Endodermal cell (in vitro differentiated cells): ENCODE measurements around the gene ZMIZ1. TPM values are rescaled to one million over a fixed set of nuclear protein-coding genes. Genes with fewer than 3 reads are reported as not detected.

ENCODE experiments used
- DNase-seq: peaks from one replicate; pipeline ENCODE4 v3.0.0-alpha.2; 2017
- H3K27ac ChIP-seq: 2 replicates; pipeline ENCODE4 v1.5.1; 2013; ENCODE audit warnings: mild to moderate bottlenecking, low read depth, low read length, moderate library complexity
- H3K27me3 ChIP-seq: 2 replicates; pipeline ENCODE4 v1.6.1; 2013; ENCODE audit warnings: mild to moderate bottlenecking, low read length, moderate library complexity; ENCODE audit not compliant: insufficient read depth, control insufficient read depth, poor library complexity, severe bottlenecking
- H3K36me3 ChIP-seq: 2 replicates; pipeline ENCODE4 v1.7.0; 2013; ENCODE audit warnings: mild to moderate bottlenecking, low read length, moderate library complexity; ENCODE audit not compliant: control insufficient read depth, insufficient read depth
- H3K4me1 ChIP-seq: one replicate; pipeline ENCODE4 v1.7.0; 2013; ENCODE audit warnings: low read length; ENCODE audit not compliant: control insufficient read depth, insufficient read depth
- H3K4me3 ChIP-seq: 2 replicates; pipeline ENCODE4 v1.5.1; 2013; ENCODE audit warnings: mild to moderate bottlenecking, low read length, moderate library complexity
- H3K9ac ChIP-seq: 2 replicates; pipeline ENCODE4 v1.6.1; 2013; ENCODE audit warnings: mild to moderate bottlenecking, low read length, moderate library complexity; ENCODE audit not compliant: poor library complexity, severe bottlenecking; ENCODE audit errors: extremely low read depth
- H3K9me3 ChIP-seq: 2 replicates; pipeline ENCODE4 v1.6.1; 2013; ENCODE audit warnings: mild to moderate bottlenecking, low read length, moderate library complexity; ENCODE audit not compliant: control insufficient read depth
- H3K27ac Mint-ChIP-seq: 2 replicates; pipeline ENCODE4 v1.8.0; 2020; ENCODE audit warnings: mixed read lengths
- H3K27me3 Mint-ChIP-seq: 2 replicates; pipeline ENCODE4 v1.8.0; 2021; ENCODE audit warnings: mild to moderate bottlenecking, mixed read lengths; ENCODE audit not compliant: insufficient read depth
- H3K36me3 Mint-ChIP-seq: 2 replicates; pipeline ENCODE4 v1.8.0; 2020; ENCODE audit warnings: low read depth, mixed read lengths
- H3K4me1 Mint-ChIP-seq: 2 replicates; pipeline ENCODE4 v1.8.0; 2020; ENCODE audit warnings: mixed read lengths
- H3K4me3 Mint-ChIP-seq: 2 replicates; pipeline ENCODE4 v1.8.0; 2020; ENCODE audit warnings: mild to moderate bottlenecking, moderate library complexity, mixed read lengths
- H3K9me3 Mint-ChIP-seq: 2 replicates; pipeline ENCODE4 v1.8.0; 2020; ENCODE audit warnings: mild to moderate bottlenecking, mixed read lengths
- WGBS, 2 experiments: methylation state at CpG; one replicate each; pipeline versions ENCODE4 v1.1.5 to v1.1.7; 2013; ENCODE audit warnings: missing lambda C conversion rate in 2 of 2, mixed read lengths in 1 of 2; ENCODE audit not compliant: insufficient coverage in 1 of 2, insufficient read length in 1 of 2; 5-methylcytosine and 5-hydroxymethylcytosine counted together
- total RNA-seq, 2 donors: library from RNA; stranded (reverse); fragmentation: NEBNext Ultra II Directional in 1 of 2; extraction: Animal tissue kit (Norgen Biotek cat#: 25700) in 1 of 2; gene quantifications; 2 replicates in 1 of 2; 3 replicates in 1 of 2; pipeline ENCODE4 v1.2.1, GENCODE V29; 2021
- TF ChIP-seq, protein P1 (sequence below): fragments of 200-600 bp; sonication (generic); conservative IDR thresholded peaks from 2 replicates; pipeline ENCODE4 v1.5.0; 2021; ENCODE audit warnings: antibody characterized with exemption, mild to moderate bottlenecking

The ZMIZ1 gene
- total RNA-seq, 2 donors from 2014 or later: 65.3 to 67.5 TPM

DNA sequence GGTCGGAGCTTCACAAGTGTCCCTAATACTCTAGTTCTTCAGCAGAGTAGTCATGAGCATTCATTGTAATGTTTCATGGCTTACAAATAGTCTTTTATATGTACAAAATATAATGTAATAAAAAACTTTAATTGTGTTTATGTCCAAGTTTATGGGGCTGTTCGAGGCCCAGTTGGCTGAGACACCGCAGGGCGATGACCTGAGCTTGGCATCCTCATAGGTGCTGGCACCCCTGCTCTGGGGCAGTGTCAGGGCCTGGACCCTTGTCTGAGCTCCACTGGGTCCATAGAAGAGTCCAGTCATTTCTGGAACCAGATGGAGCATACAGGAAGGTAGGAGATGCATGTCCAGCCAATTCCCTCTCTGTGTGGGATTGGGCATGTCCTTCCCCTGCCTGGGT is 12.9 kb upstream of the ZMIZ1 start:
- H3K9me3 ChIP-seq: no peaks in the 10 kb centered on the region
- 86 to 93% methylated on average over 3 to 4 of the region's 4 CpGs for WGBS, 2 experiments
- H3K4me1 ChIP-seq: peaks cover 47% of the 10 kb centered on the region
- no peak overlapping the region for H3K9ac ChIP-seq
- H3K4me1 Mint-ChIP-seq: peaks cover 59% of the 10 kb centered on the region
- no peak overlapping the region for H3K27ac Mint-ChIP-seq
- H3K27me3 Mint-ChIP-seq: peaks cover 4% of the 10 kb centered on the region
- no peak for DNase-seq
- no peak overlapping the region for H3K4me3 ChIP-seq
- H3K4me3 Mint-ChIP-seq: no peak overlapping the region
- no peaks in the 10 kb centered on the region for H3K36me3 Mint-ChIP-seq
- no peaks in the 10 kb centered on the region for H3K27me3 ChIP-seq
- no peak overlapping the region for H3K27ac ChIP-seq
- no peaks in the 10 kb centered on the region for H3K9me3 Mint-ChIP-seq
- TF ChIP-seq, protein P1, sequence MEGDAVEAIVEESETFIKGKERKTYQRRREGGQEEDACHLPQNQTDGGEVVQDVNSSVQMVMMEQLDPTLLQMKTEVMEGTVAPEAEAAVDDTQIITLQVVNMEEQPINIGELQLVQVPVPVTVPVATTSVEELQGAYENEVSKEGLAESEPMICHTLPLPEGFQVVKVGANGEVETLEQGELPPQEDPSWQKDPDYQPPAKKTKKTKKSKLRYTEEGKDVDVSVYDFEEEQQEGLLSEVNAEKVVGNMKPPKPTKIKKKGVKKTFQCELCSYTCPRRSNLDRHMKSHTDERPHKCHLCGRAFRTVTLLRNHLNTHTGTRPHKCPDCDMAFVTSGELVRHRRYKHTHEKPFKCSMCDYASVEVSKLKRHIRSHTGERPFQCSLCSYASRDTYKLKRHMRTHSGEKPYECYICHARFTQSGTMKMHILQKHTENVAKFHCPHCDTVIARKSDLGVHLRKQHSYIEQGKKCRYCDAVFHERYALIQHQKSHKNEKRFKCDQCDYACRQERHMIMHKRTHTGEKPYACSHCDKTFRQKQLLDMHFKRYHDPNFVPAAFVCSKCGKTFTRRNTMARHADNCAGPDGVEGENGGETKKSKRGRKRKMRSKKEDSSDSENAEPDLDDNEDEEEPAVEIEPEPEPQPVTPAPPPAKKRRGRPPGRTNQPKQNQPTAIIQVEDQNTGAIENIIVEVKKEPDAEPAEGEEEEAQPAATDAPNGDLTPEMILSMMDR: no peak
- H3K36me3 ChIP-seq: no peaks in the 10 kb centered on the region

DNA sequence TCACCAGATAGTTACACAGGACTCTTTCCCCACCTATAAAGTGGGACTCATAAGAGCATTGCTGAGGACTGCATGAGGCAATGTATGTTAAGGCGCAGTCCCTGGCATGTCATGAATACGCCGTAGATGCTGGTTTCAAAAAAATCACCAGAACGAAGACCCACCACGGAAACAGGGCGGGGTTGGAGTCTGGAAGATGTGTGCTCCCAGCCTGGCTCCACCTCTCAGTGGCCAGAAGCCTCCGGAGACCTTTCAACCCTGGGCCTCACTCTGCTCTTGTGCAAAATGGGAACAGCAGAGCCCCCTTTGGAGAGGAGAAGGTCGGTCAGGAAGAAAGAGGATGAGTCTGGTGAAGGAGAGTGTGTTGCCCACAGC is 12.4 kb upstream of the ZMIZ1 start:
- Histone ChIP-seq H3K9me3 (no peaks in the 10 kb centered on the region), H3K27me3 (no peaks in the 10 kb centered on the region), H3K9ac (no peak overlapping the region), H3K36me3 (no peaks in the 10 kb centered on the region), H3K4me1 (peaks cover 45% of the 10 kb centered on the region), H3K27ac (no peak overlapping the region), H3K4me3 (no peak overlapping the region)
- Mint-ChIP-seq H3K9me3 (no peaks in the 10 kb centered on the region), H3K27ac (no peak overlapping the region), H3K4me3 (no peak overlapping the region), H3K27me3 (peaks cover 4% of the 10 kb centered on the region), H3K4me1 (peaks cover 59% of the 10 kb centered on the region), H3K36me3 (no peaks in the 10 kb centered on the region)
- DNase-seq: no peak
- TF ChIP-seq, protein P1: no peak
- WGBS, 2 experiments: 74 to 78% methylated on average over 7 to 8 of the region's 8 CpGs

DNA sequence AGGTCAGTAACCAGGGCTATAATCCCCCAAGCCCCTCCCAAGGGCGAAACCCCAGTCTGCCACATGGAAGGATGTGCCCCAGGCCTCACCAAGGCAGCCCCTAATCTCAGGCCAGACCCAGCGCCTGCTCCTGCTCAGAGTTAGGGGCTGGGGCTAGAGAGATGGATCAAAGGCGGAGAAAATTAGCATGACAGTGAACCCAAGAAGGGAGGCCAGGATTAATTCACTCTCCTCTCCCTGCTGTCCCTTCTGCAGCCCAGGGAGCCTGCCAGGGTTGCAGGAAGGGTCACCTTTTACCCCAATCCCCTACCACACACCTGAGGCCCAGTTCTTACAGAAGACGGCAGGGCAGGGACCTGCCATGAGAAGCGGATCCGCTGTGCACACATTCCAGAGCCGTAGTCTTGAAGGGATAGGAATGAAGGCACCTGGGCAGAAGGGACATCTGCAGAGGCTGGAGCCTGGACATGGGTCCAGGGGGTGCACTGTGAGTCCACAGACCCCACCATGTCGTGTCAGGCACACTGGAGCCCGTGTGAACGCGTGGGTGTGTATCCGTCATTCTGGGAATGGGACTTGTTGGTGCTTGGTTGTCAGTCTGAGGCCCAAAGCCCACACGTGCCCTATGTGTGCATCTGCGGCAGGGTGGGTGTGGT is 11.9 kb upstream of the ZMIZ1 start:
- H3K4me3 Mint-ChIP-seq: no peak overlapping the region
- no peaks in the 10 kb centered on the region for H3K36me3 Mint-ChIP-seq
- peaks cover 54% of the 10 kb centered on the region for H3K4me1 Mint-ChIP-seq
- H3K9me3 Mint-ChIP-seq: no peaks in the 10 kb centered on the region
- H3K36me3 ChIP-seq: no peaks in the 10 kb centered on the region
- DNase-seq: peak; percentile 76
- no peak overlapping the region for H3K27ac Mint-ChIP-seq
- H3K9ac ChIP-seq: no peak overlapping the region
- H3K4me3 ChIP-seq: no peak overlapping the region
- H3K4me1 ChIP-seq: peaks cover 40% of the 10 kb centered on the region
- H3K27me3 ChIP-seq: no peaks in the 10 kb centered on the region
- H3K27ac ChIP-seq: no peak overlapping the region
- peaks cover 4% of the 10 kb centered on the region for H3K27me3 Mint-ChIP-seq
- H3K9me3 ChIP-seq: no peaks in the 10 kb centered on the region
- 68 to 82% methylated on average over 10 to 14 of the region's 14 CpGs for WGBS, 2 experiments
- TF ChIP-seq, protein P1: no peak
